ENCODE measurements around the gene FOXD4L6.
"Not testable (repeated sequence)": the region's sequence is repeated elsewhere in the genome, so short reads cannot be mapped to it uniquely, and the experiment has no call there.

Gene FOXD4L6

DNA sequence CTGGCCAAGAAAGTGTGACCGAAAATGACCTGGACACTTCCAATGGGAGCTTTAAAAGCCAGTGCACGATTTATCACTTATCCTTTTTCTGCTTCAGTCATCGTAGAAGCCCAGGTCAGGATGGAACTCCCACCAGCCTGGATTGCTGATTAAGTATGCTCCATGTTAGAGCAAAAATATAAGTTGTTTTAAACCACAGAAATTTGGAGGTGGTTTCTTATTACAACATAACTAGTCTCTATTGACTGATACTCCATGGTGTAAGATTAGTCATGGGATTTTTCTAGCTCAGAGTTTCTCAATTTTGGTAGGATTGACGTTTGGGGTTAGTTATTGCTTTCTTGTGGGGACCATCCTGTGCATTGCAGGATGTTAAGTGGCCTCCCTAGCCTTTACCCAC, 29.7 kb downstream of the FOXD4L6 start:
- not testable (repeated sequence) for DNase-seq

DNA sequence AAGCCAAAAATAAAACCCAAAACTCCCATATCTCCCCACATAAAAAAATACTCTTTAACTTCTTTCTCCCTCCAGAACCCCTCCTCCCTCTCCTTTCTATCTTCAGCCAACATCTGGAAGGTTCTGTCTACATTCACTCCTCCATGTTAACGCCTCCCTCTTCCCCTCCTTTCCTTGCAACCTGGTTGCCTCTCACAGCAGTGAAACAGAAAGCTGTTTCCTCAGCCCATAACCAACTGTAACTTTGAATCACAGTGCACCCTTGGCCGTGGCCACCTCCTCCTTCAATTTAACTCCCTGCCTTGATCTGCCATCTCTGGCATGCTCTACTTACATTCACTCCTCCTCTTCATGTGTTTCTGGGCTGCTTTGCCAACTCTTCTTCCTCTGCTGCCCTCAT, 33.4 kb downstream of the FOXD4L6 start:
- not testable (repeated sequence) for DNase-seq

DNA sequence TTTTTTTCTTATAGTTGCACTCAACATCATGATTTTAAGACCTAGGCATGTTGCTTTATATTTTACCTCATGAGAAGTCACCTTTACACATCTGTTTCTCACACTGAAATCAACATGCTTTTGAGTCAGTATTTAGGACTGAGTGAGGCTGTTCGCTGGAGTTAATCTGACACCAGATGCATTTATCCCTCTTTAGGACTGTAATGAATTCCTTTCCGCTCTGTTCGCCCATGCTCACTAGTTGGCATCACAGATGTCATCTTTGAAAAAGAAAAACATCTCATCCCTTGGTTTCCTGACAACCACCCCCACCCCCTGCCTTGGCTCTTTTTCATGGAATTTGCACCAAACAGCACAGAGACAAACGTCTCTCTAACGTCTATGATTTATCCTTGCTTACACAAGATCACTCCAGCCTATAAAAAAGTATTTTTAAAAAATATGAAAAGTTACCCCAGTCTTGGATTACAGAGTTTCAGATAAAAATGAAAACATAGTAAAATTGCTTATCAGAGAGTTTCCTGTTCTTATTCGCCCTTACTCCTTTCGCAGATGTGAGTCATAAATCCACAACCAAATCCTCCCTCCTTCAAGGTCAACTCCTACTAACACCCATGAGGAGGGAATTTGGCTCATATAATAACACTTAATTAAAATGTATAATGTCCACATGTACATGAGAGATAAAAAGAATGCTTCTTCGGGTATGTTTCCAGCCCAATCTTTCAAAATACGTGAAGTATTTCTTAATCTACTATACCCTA, 34.3 kb downstream of the FOXD4L6 start:
- not testable (repeated sequence) for DNase-seq

DNA sequence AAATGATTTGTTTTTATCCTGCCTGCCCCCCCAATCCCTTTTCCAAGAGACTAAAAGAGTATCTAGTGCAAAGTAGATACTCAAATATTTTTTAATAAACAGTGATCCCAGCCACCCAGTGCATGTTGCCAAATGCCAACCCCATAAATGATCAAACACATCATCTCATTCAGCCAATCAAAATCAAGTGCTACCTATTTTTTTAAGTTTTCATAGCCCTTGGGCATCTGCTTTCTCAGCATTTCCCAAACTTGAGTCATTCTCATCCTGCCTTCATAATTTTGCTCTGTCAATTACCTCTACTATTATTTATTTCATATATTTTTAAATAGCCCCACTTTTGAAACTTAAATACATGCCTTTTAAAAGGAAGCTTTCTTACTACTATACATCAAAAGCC, 37.6 kb downstream of the FOXD4L6 start:
- not testable (repeated sequence) for DNase-seq

DNA sequence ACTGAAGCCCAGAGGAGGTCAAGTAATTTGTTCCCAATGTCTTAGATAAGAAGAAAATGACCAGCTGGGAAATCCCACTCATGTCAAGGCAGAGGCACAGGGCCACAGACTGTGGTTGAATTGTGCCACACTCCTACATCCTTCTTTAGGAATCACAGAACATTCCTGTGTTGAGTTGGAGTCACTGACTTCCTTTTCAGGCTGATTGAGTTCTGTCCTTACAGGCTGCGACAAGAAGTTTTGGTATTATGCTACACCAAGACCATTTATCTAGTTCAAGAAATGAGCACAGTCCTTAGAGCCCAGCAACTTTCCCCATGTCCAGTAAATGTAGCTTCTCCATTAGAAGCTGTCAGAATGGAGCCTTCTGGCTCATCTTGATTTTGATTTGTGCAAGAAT, 38.1 kb downstream of the FOXD4L6 start:
- not testable (repeated sequence) for DNase-seq

DNA sequence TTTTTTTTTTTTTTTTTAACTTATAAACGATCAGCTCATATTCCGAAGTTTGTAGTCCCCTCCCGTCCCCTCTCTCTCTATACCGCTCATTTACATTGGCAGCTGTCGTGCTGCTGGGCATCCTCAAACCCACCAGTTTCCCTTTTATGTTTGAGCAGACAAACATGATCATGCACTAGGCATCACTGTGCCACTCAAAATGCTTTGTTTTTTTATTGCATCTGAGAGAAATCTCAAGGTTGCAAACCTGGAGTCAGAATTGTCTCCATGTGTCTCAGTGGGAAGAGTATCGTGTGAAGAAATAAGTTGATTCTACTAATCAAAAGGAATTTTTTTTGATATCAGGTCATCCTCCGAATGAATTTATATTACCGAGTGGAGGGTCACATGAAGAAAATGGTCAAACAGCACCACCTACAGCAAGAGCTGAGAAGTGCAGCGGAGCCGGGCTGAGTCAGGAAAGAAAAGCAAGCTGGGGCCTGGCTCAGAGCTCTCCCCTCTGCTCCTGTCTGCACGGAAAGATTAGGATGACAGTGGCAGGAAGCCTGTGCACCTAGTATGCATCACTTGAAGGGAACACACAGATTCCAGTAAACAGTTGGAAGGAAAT, 39.9 kb downstream of the FOXD4L6 start:
- not testable (repeated sequence) for DNase-seq

DNA sequence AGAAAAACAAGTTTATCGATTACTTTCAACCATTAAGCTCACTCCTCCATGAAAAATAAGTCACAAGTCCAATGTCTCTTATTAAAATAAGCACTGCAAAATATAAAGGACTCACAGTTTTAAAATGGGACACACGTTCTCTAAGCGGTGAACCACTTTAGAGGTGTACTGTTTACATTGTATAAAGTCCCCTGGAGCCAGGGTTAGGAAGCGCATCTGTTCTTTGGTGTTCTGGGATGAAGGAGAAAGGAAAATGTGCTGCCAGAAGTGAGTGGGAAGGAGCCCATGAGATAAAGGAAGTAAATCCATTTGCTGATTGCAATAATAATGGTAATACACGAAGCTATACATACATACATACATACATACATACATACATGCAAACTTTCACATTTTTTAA, 40.6 kb downstream of the FOXD4L6 start:
- not testable (repeated sequence) for DNase-seq

DNA sequence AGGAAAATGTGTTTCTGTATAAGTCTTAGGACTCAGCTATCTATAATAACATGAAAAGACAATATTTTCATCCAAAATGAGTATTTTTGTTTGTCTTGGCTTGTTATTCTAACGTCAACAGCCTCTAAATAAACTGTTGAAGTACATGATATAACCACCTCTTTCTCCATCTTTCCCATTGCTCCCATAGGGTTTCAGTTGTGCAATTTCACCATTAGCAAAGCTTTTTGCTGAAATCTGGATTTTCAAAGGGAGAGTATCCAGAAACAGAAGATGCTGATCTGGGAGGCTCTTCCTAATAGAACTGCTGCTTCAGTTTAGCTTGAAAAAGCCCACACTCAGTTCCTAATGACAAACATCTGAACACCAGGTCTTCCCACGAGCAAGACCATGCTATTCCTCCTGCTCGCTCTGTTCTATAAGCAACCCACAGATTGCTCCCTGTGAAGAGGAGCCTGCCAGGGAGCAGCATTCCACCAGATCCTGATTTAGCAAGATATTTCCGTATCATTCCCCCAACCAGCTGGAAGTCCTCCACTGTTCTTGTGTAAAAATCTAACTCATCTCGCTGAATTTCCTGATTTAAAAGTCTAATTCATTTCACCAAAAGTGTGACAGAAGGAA, 41.2 kb downstream of the FOXD4L6 start:
- not testable (repeated sequence) for DNase-seq

DNA sequence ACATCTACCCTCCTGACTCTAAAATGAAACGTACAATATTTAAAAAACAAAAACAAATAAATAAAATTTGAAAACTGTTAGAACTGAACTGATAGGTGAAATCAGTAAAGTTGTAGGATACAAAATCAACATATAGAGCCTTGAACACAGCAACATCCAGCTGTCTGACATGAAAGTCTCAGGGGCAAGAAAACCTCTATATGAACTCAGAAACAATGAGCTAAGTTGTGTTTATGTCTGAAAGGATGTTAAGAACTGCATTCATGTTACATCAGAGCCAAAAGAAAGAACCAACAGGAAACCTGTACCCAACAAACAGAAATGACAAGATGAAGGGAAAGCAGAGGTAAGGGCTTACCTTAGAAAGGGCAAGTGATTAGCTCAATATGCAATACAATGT, 41.8 kb downstream of the FOXD4L6 start:
- DNase-seq, result not testable (repeated sequence)

DNA sequence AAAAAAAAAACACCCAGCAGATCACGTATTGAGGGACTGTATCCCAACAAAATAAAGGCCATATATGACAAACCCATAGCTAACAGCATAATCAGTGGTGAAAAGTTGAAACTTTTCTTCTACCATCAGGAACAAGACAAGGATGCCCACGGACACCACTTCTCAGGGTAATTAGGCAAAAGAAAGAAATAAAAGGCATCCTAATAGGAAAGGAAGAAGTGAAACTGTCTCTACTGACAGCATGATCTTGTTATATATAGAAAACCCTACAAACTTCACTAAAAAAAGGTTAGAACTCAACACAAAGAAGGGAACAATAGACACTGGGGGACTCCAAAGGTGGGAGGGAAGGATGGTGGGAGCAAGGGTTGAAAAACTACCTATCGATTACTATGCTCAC, 42.3 kb downstream of the FOXD4L6 start:
- not testable (repeated sequence) for DNase-seq

DNA sequence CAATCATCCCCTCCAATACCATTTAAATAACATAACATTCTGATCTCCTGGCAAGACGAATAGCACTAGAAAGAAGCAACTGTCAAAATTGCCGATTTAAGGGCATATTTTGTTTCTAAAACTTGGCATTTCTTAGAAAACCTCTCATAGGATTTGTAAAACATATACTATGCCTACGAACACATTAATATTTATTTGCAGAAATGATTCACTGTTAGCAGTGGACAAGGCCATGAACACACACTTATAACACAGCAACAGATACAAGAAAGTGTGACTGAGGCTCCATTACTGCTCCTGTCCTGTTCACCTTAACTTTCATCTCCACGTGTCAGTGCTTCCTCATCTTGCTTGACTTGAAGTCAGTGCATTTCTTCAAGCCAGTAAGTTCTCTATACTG, 46.1 kb downstream of the FOXD4L6 start:
- not testable (repeated sequence) for DNase-seq

DNA sequence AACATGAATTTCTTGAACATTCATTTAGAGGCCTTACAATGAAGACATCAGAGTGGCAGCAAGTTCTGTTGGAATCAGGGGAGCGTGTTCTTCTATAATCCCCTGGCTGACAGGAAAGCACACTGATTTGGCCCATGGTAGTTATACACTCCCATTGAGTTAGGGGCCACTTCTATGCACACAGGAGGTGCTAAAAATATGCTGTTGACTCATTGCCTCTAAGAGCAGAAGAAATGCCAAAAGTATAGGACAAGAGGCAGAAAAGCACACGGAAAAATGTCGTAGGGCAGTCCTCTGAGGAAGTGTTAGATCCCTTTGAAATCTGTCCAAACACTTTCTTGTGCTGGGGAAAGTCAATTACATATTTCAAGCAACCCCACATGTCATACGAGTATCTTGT, 49.0 kb downstream of the FOXD4L6 start:
- DNase-seq, result not testable (repeated sequence)

DNA sequence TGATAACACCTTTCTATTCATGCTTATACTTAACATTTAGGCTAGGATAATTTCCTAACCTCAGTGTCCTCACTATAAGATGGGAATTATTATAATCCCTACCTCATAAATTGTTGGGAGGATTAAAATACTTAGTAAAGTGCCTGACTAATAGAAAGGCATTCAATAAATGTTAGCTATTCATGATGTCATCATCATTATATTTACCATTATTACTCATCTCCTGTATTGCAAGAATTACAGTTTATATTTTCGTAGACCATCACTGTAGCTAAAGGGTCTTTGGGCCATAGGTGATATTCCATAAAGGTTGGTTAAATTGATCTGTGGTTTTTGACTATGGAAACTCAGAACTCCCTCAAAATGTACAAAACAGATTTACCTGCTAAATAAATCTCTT, 50.9 kb downstream of the FOXD4L6 start:
- not testable (repeated sequence) for DNase-seq

Measured in NCI-H1417 treated with DMSO at 0.1 percent for 48 hours (cell line).